ENCODE measurements around the gene TACR2.
"Not testable (repeated sequence)": the region's sequence is repeated elsewhere in the genome, so short reads cannot be mapped to it uniquely, and the experiment has no call there.

Gene TACR2

DNA sequence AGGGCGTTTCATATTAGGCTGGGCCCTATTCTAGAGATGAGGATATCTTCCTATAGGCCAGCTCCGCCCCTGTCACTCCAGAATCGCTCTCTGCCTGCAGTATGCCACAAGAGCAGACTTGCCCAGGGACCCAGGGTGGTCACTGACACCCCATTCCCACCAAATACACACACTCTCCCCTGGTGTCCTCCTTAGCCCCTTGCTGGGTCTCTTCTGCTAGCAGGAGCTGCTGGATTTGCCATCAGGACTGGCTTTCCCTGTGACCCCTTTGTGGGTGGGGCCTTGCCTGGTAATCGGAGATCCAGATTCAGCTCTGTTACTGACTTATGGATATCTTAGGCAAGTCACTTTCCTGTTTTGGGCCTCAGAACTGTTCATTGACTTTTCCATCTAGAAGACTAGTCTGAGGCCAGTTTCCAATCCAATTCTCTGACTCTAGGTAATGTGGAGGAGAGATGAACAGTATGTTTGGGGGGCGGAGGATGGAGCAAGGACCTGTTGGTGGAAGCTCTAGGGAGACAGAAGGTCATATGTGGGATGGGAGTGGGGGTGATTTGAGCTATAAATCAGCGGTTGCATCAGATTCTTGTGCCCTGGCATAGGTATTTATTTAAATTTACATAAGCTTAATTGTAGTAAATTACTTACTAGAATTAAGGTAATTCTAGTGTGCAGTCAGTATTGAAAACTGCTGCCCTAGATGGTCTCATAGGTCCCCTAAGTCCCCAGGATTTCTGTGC lies 36.1 kb upstream of the TACR2 start:
- DNase-seq = peak in 1 of 42 donors; percentile 29
- intact Hi-C loops (cut with DNase I) = no loop called here

DNA sequence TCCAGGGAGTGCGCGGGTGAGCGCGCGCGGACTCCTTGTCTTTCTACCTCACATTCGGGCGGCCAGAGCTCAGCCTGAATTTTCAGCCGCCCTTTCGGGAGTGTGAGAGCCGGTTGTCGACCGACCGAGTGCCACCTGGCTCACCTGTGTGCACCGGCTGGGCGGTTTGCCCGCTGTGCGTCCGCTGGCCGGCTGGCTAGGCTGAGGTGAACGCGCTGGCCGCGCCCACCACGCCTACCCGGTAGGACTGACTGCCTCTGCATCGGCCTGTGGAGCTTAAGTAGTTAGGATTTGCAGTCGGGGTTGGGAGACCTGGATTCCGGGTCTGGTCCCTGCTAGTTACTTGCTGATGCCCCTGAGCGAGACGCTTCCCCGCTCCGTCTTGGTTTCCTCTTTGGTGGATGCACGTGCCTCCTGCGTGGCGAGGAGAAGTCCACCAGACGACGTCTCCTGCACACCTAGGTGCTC lies 35.1 kb upstream of the TACR2 start:
- intact Hi-C loops (cut with DNase I) = loop anchor here (2.0 kb wide), 1 partner anchor 43 kb away; no protein-coding TSS in a partner anchor
- DNase-seq = peak in 10 of 42 donors; percentile 7 to 63 (median 36)

GRCh38 chr10:69451209-69451783 lies 34.6 kb upstream of the TACR2 start, which contains the start of gene TSPAN15:
TSPAN15 (plus strand) TSS chr10:69451465; CDS start chr10:69451595, 130 bp downstream.
- intact Hi-C loops (cut with DNase I) = loop anchor here (2.0 kb wide), 1 partner anchor 44 kb away; no protein-coding TSS in a partner anchor
- DNase-seq = peak; percentile 91 to 98 (median 97)

DNA sequence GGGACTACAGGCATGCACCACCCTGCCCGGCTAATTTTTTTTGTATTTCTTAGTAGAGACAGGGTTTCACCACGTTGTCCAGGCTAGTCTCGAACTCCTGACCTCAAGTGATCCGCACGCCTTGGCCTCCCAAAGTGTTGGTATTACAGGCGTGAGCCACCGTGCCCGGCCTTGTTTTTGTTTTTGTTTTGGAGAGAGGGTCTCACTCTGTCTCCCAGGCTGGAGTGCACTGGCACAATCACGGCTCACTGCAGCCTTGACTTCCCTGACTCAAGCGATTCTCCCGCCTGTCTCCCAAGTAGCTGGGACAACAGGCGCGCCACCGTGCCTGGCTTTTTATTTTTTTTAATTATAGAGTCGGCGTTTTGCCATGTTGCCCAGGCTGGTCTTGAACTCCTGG lies 33.7 kb upstream of the TACR2 start:
- not testable (repeated sequence) for DNase-seq
- intact Hi-C loops (cut with DNase I) = loop anchor here (2.0 kb wide), 1 partner anchor 44 kb away; no protein-coding TSS in a partner anchor

- peak in 41 of 42 donors; percentile 22 to 91 (median 75) for DNase-seq
- intact Hi-C loops (cut with DNase I) = loop anchor here (2.0 kb wide), 1 partner anchor 45 kb away; no protein-coding TSS in a partner anchor
These were observed 33.1 kb upstream of the TACR2 start for GRCh38 chr10:69449841-69450240.

DNA sequence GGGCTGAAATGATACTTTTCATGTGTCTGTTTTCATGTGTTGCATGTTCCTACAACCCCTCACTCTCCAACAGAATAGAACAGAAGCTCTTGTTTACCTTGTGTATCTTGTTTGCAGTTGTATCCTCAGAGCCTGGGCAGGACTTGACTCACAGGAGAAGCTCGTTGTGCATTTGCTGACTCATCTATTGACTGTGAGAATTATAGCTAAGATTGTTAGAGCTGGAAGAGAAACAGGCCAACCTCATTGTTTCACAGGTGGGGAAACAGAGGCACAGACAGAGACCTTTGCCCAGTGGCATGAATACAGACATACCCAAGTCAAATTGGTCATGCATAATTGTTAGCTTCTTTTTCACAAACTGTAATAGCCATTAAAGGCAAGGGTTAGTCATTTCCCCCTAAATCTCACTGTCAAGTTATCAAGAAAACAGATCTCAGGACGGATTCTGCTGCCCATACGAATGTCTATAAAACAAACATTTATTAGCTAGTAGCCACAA lies 30.0 kb upstream of the TACR2 start:
- DNase-seq = no peak
- intact Hi-C loops (cut with DNase I) = no loop called here

GRCh38 chr10:69446229-69446628 lies 29.5 kb upstream of the TACR2 start:
- intact Hi-C loops (cut with DNase I) = no loop called here
- DNase-seq = no peak

DNA sequence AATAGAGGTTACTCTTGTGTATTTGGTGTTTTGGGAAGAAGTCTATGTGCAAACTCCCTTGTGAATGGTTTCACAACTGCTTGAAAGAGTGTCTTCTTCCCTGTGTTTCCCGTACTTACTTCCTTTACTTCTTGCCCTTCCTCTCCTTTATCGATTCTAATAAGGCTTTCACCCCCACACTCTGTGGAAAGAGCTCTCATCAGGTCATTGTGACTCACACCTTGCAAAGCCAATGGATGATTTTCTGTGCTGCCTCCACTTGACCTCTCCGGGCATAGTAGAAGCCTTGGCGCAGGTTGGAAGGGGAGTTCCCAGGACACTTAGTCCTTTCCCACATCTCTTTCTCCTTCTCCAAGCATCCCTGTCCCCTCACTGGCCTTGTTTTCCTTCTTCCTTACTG lies 28.3 kb upstream of the TACR2 start:
- no peak for DNase-seq
- intact Hi-C loops (cut with DNase I) = no loop called here

DNA sequence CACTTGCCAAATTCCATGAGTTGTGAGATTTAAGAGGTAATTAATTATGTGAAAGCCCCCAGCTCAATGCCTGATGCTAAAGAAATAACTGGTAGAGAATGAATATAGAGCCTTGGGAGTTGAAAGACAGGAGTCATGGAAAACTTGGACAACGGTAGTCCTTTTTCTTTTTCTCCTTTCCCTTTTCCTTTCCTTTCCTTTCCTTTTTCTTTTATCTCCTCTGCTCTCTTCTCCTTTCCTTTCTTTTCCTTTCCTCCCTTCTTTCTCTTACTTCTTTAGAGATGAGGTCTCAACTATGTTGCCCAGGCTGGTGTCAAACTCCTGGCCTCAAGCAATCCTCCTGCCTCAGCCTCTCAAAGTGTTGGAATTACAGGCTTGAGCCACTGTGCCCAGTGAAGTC lies 26.6 kb upstream of the TACR2 start:
- DNase-seq = no peak

DNA sequence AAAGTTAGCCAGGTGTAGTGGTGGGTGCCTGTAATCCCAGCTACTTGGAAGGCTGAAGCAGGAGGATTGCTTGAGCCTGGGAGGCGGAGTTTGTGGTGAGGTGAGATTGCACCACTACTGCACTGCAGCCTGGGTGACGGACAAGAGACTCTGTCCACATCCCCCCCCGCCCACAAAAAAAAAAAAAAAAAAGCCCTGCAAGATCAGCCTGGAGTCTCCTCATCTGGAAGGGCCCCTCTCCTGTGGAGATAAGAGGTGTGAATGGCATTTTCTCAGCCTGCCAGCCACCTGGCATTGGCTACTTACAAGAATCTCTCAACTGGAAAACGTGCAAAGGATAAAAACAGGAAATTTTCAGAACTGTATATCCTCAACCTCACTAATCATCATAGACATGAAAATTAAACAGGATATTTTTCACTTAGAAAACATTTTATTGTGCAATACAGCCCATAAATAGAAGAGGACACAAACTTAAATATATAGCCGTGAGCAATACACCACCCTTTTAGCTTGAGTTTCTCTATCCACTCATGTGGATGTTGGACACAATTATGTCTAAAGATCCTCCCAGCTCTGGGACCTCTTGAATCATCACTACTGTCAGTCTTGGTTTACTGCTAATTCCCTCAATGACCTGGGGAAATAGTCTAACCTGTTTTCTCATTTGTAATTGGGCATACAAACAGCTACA lies 23.2 kb upstream of the TACR2 start:
- intact Hi-C loops (cut with DNase I) = no loop called here

More for the DNA sequence above, 26.6 kb upstream of the TACR2 start:
- intact Hi-C loops (cut with DNase I) = no loop called here

DNA sequence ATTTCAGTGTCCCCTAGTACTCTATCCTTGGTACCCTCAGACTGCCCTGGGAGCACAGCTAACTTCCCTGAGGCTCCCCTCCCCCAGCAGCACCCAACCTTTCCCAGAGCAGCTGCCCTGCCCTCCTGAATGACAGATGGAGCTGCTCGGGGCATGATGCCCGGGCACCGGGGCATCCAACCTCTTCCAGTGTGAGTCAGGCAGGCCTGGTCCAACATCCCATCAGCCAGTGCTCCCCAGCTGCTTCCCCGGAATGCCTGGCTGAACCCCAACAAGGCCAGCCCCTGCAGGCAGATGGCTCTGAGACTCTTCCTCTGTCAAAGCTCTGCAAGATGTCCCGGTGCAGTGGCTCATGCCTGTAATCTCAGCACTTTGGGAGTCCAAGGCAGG lies 22.6 kb upstream of the TACR2 start:
- intact Hi-C loops (cut with DNase I) = no loop called here
- peak; percentile 8 to 87 (median 62) for DNase-seq

More for the DNA sequence above, 23.2 kb upstream of the TACR2 start:
- peak in 2 of 42 donors; percentile 32 to 37 for DNase-seq

GRCh38 chr10:69438536-69439349 lies 22.0 kb upstream of the TACR2 start:
- intact Hi-C loops (cut with DNase I) = no loop called here
- DNase-seq = peak in 1 of 42 donors; percentile 22

DNA sequence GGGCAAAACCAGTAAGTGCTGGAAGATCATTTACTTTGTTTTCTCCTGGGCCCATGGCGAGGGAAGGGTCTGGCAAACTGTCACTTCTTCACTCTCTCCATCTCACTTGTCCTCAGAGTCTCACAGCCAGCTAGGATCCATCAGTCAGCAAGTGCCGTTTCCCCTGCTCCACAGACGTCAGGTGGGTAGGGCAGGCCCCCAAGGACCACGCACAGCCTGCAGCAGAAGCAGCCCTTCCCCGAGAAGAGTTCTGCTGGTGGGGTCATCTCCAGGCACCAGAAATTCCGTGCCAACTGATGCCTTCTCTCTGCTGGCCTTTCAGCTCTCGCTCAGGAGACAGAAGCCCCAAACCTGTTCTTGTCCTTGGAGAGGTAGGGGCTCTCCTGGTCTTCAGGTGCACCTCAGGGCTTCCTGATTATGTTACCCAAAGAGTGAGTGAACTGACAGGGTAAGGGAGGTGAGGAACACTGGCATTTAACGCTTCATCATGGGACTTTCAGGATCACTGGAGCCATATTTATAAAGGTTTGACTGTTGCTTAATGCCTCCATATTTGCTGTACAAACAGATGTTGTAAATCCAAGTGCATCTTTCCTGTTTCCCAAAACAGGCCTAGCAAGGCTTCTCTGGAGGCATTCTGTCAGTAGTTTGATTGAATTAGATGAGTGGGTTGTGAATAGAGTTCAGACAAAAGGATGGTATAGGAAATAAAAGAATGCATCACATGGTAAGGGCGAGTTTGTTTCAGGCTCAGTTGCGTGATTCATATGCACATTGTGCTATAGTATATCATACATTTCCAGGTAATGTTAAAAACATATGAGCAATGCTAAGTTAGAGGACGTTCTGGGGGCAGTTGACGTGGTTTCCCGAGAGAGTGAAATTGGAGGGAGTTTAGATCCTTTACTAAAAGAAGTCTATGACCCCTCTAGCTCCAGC lies 20.9 kb upstream of the TACR2 start:
- peak in 1 of 42 donors; percentile 15 for DNase-seq
- intact Hi-C loops (cut with DNase I) = no loop called here

- intact Hi-C loops (cut with DNase I) = no loop called here
These were observed 19.3 kb upstream of the TACR2 start for GRCh38 chr10:69435966-69436520.

GRCh38 chr10:69434926-69435325 lies 18.2 kb upstream of the TACR2 start:
- intact Hi-C loops (cut with DNase I) = no loop called here
- DNase-seq = peak in 2 of 42 donors; percentile 6 to 15

More at GRCh38 chr10:69435966-69436520, 19.3 kb upstream of the TACR2 start:
- DNase-seq = peak in 2 of 42 donors; percentile 10 to 14

GRCh38 chr10:69434169-69434568 lies 17.5 kb upstream of the TACR2 start:
- DNase-seq = no peak
- intact Hi-C loops (cut with DNase I) = no loop called here

- DNase-seq = peak in 1 of 42 donors; percentile 22
- intact Hi-C loops (cut with DNase I) = loop anchor here (5.0 kb wide), 1 partner anchor 79 kb away; no protein-coding TSS in a partner anchor
These were observed 11.4 kb upstream of the TACR2 start for GRCh38 chr10:69428165-69428564.
